ENCODE results near the gene SLC1A4.
"Not testable (repeated sequence)": the region's sequence is repeated elsewhere in the genome, so short reads cannot be mapped to it uniquely, and the experiment has no call there.

The SLC1A4 gene

DNA sequence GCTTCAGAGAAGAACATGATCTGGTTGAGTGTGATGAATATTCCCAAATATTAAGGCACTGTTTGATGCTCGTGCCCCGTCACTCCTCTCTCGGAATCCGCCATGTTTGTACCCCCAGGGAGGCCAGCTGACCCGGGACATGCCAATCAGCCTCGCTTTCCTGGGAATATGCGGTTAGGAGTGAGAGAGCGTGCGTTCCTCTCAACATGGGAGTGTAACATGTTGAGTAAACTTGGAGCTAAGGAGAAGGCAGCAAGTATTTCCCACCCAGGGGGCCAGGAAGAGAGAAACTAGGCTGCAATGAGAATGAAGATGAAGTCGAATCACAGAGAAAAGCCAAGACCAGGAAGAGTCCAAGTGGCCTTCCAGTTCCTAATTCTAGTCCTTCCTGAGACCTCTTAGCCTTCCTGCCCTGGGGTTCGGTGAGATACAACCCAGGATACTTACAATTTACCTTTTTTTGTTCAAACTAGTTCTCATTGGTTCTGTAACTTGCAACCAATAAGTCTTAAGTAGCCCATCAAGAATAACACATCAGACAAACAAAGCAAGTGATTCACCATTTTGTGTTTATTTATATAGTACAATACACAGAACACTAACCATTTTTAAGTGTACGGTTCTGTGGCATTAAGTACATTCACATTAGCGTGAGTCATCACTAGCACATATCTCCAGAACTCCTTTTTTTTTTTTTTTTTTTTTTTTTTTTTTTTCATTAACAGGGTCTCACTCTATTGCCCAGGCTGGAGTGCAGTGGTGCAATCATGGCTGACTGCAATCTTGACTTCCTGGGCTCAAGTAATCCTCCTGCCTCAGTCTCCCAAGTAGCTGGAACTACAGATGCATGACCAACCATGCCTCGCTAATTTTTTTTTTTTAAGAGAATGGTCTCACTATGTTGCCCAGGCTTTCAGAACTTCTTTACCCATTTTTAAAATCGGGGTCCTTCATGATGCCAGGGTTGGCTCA, 36.4 kb upstream of the SLC1A4 start:
- TF ChIP-seq, protein P1, sequence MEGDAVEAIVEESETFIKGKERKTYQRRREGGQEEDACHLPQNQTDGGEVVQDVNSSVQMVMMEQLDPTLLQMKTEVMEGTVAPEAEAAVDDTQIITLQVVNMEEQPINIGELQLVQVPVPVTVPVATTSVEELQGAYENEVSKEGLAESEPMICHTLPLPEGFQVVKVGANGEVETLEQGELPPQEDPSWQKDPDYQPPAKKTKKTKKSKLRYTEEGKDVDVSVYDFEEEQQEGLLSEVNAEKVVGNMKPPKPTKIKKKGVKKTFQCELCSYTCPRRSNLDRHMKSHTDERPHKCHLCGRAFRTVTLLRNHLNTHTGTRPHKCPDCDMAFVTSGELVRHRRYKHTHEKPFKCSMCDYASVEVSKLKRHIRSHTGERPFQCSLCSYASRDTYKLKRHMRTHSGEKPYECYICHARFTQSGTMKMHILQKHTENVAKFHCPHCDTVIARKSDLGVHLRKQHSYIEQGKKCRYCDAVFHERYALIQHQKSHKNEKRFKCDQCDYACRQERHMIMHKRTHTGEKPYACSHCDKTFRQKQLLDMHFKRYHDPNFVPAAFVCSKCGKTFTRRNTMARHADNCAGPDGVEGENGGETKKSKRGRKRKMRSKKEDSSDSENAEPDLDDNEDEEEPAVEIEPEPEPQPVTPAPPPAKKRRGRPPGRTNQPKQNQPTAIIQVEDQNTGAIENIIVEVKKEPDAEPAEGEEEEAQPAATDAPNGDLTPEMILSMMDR (IDR thresholded peaks at IDR 0.05; ENCODE audit: extremely low read depth, missing control alignments), result no peak
- no peak for DNase-seq (ENCODE audit: low spot score)

DNA sequence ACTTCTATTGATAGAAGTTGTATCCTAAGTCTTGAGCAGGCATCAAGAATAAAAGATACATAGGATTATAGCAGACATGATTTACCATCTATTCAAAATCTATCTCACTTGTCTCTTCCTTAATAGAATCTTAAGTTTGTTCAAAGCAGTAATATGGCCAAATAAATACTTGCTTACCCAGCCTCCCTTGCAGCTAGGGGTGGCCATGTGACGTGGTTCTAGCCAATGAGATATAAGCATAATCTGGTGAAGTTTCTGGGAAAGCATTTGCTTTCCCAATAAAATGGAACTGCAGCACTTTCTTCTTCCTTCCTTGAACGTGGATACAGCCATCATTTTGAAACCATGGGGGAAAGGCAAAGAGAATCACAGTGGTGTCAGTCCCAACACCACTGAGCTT, 33.7 kb upstream of the SLC1A4 start:
- TF ChIP-seq, protein P1 (IDR thresholded peaks at IDR 0.05; ENCODE audit: extremely low read depth, missing control alignments), result no peak
- no peak for DNase-seq (ENCODE audit: low spot score)

DNA sequence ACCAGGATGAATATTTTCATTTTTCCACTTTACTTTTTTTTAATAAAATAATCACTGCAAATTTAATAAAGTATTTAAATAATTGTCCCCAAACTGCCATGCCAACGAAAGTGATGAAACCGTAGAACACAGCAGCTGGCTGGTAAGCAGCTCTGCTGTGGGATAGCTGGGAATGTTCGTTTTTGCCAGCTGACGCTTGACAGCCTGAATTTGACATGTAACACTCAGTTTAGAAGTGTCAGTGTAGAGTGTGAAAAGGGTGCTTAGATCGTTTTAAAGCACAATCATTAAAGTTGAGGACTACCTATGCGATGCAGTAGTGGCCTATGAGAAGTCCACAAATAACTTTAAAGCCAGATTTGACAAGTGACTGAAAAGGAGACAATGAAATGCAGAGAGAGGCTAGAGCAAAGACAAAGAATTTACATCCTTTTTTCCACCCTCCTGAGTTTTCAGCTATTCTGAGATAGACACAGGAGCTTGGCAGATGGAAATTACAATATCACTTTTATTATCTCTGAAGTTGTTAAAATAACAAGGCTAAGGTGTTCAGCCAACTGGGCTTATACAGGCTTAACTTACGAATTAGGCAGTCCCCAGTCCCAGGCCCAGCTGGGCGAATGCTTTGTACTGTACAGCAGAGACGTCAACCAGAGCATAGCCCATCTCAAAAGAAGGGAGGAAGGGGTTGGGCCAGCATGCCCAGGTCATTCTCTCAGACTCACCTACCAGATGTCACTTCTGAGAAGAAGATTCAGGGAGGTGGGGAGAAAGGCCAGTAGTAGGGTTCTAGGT, 31.9 kb upstream of the SLC1A4 start:
- TF ChIP-seq, protein P1 (IDR thresholded peaks at IDR 0.05; ENCODE audit: extremely low read depth, missing control alignments), result no peak
- no peak for DNase-seq (ENCODE audit: low spot score)

DNA sequence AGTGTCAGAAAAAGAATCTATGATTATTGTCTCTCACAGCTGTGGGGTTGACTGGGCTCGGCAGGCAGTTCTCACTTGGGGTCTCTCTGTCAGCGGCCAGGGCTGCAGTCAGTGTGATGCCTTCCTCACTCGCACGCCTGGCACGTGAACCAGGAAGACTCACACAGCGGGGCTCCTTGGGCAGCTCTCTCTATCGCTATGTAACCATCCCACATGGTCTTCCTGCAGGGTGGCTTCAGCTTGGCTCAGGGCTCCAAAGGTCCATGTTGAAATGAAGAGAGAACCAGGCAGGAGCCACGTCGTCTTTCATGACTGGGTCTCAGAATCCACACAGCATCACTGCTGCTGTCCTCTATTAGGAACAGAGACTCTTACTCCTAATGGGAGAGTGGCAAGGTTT, 30.6 kb upstream of the SLC1A4 start:
- DNase-seq (ENCODE audit: low spot score), result no peak
- TF ChIP-seq, protein P1 (IDR thresholded peaks at IDR 0.05; ENCODE audit: extremely low read depth, missing control alignments), result no peak

DNA sequence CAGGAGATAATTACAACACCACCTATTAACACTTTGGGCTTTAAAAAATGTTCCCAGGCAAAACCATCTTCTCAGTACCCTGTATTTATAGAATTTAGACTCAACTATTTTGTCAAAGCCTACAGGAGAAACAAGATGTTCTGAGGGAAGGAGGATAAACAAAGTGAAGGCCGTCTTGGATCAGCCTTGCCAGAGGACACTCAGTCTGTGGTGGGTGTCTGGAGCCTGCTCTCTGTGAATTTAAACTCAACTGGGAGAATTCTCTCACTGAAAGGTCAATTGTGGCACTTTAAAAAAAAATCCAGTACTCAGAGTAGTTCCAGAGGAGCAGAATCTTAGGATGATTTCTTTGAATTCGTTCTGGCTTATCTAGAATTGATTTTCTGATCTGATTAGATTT, 28.4 kb upstream of the SLC1A4 start:
- TF ChIP-seq, protein P1 (IDR thresholded peaks at IDR 0.05; ENCODE audit: extremely low read depth, missing control alignments), result no peak
- DNase-seq (ENCODE audit: low spot score), result no peak

DNA sequence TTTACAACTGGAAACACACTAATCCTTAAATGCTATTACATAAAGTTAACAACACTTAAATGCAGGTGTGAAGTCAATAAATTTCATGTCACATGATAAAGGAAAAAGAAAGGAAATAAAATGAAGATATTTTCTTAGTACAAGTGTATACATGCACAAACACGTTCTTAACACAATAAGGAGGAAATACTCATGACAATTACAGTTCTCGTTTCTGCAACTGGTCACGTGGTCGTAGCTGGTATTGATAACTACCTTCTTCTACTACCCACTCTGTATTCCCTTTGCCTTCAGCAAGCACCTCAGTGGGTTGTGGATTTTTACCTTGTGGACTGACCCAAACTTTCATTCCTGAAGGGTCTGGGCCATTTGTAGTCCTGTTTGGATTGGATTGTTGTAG, 26.1 kb upstream of the SLC1A4 start:
- DNase-seq (ENCODE audit: low spot score), result not testable (repeated sequence)

DNA sequence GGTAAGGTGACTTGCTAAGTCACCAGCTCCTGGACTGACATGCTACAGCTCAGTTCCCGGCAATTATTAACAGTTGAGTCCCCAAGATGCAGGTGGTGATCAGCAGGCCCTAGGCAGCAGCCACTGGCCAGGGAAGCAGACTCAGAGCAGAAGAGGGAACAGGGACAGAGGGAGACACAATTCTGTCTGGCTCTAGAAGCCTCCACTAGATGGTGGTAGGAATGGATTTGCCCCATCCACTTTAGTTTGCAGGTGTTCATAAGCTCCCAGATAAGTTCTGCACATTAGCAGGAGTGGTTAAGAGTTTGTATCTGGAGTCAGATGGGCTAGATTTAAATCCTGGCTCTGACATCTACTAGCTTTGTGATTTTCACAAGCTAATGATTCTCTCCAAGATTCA, 25.5 kb upstream of the SLC1A4 start:
- no peak for DNase-seq (ENCODE audit: low spot score)
- TF ChIP-seq, protein P1 (IDR thresholded peaks at IDR 0.05; ENCODE audit: extremely low read depth, missing control alignments), result no peak

All from GM20000 (cell line).